LNCAP (cell line): ENCODE results near the gene OR6S1.
A peak's percentile ranks its signal among the peaks of the same experiment; 100 is the strongest.

ENCODE experiments used
- TF ChIP-seq, protein P1 (sequence below): fragments of 450-650 bp; IDR thresholded peaks from 2 replicates; pipeline ENCODE4 v1.5.1; 2017; ENCODE audit warnings: mild to moderate bottlenecking

The OR6S1 gene

DNA sequence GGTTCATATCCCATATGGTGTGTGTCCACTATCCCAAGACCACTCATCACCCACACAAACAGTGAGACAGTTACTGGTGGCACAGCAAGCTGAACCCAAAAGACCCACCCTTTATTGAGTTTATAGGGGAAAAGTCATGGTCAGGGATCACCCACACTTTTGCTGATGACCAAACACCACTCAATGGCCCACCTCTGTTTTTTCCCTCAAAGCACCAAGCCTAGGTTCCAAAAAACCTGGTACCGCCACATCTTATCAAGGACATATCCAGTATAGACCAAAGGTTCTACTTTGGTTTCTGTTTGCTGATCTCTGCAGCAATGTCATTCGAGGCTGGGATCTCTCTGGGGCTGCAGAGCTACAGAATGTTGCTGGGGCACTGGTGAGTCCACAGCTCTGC lies 19.7 kb upstream of the OR6S1 start:
- TF ChIP-seq, protein P1, sequence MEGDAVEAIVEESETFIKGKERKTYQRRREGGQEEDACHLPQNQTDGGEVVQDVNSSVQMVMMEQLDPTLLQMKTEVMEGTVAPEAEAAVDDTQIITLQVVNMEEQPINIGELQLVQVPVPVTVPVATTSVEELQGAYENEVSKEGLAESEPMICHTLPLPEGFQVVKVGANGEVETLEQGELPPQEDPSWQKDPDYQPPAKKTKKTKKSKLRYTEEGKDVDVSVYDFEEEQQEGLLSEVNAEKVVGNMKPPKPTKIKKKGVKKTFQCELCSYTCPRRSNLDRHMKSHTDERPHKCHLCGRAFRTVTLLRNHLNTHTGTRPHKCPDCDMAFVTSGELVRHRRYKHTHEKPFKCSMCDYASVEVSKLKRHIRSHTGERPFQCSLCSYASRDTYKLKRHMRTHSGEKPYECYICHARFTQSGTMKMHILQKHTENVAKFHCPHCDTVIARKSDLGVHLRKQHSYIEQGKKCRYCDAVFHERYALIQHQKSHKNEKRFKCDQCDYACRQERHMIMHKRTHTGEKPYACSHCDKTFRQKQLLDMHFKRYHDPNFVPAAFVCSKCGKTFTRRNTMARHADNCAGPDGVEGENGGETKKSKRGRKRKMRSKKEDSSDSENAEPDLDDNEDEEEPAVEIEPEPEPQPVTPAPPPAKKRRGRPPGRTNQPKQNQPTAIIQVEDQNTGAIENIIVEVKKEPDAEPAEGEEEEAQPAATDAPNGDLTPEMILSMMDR = no peak

DNA sequence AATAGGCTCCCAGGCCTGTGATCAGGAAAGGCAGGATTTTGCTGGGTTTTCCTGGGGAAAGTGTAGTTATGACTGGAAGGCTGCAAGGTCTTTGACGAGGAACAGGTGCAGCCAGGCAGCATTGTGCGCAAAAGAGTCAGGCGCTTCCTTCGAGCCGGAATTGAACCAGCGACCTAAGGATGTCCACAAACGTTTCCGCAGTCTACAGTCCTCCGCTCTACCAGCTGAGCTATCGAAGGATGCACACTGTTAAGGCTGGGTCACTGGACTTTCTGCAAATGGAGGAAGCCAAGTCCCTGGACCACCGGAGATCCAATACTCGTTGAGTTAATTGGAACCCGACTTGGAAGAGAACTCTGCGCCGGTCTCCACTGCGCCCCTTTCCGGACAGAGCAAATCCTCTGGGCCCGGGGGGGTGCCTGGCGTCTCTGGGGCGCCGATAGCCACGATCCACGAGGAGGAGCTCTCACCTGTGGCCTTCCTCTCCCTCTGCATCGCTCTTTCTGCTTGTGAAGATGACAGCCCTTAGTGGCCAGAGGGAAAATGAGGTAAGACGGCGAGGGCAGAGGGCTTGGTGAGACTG lies 18.4 kb upstream of the OR6S1 start:
- TF ChIP-seq, protein P1 = no peak

- TF ChIP-seq, protein P1 = no peak
Observed at GRCh38 chr14:20659336-20659735, 17.8 kb upstream of the OR6S1 start.

DNA sequence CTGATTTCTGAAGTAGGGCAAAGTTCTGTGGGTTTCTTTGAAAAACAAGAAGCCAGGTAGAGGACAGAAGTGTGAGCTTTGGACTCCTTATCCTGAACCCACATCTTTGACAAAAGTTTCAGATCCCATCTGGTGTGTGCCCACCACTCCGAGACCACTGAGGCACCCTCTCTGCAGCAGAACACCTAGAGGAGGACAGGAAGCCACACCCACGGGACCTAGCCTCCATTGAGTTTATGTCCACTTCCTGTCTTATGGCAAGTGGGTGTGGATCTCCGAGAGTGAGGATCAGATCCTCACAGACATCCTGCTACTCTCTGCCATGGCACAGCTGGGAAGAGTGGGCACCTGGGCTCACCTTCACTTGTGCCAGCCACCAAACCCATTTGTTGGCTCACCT lies 16.8 kb upstream of the OR6S1 start:
- TF ChIP-seq, protein P1 = no peak

DNA sequence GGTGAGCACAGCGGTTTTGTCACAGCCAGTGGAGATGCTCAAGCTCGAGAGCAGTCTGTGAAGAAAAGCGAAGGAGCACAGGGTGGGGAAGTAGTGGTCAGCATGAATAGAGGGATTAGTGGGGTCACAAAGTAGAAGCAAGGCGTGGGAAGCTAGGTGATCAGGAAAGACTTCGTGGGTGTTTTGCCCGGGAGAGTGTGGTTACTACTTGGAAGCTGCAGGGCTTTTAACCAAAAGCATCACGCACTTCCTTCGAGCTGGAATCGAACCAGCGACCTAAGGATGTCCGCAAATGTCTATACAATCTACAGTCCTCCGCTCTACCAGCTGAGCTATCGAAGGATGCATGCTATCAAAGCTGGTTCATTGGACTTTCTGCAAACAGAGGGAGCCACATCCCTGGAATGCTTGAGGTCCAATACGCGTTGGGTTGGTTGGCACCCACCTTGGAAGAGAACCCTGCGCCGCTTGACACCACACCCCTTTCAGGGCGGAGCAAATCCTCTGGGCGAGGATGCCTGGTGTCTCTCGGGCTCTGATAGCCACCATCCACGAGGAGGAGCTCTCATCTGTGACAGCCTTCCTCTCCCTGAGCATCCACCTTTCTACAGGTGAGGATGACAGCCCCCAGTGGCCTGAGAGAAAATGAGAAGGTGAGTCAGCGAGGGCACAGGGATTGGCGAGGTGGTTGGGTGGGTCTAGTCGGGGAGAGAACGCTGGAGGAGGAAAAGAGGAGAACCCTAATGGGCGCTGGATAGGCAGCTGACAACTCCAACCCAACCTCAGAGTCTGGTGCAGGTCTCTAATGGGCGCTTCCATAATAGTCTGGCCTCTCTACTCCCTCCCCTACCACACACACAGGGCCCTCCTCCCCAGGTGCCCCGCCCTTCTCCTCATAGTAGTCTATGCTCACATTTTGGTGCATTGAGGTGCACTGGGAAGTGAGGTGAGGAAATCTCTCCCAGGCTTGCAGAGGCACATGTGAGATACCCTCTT lies 16.0 kb upstream of the OR6S1 start:
- TF ChIP-seq, protein P1 = peak; percentile 80

GRCh38 chr14:20656274-20656673 lies 14.8 kb upstream of the OR6S1 start:
- TF ChIP-seq, protein P1 = no peak

GRCh38 chr14:20655851-20656250 lies 14.4 kb upstream of the OR6S1 start:
- TF ChIP-seq, protein P1 = no peak
